IPS DF 19.7 (cell line): ENCODE data around the gene SLC13A3.

ENCODE experiments used
- DNase-seq: peaks from one replicate; pipeline ENCODE4 v3.0.0-alpha.2; 2013; ENCODE audit warnings: low read depth, low spot score

SLC13A3 gene

DNA sequence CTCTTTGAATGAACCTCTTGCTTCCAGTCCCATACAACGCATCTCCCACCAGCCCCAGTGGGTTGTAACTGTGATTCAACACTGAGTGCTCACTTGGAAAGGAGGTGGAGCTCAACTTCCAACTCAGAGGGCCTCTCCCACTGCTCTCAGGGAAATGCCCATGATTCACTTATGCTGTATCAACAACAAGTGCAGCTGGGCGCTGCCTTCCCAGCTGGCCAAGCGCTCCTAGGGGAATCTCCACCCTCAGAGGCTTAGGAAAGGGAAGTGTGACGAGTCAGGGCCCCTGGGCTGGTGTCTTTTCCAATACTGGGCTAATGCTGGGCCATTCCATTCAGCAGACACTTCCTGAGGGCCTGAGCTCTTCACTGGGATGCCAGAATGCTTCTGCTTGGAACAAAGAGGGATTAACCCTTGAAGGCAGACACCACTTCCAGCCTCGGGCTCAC lies 92.7 kb downstream of the SLC13A3 start:
- DNase-seq, result no peak

DNA sequence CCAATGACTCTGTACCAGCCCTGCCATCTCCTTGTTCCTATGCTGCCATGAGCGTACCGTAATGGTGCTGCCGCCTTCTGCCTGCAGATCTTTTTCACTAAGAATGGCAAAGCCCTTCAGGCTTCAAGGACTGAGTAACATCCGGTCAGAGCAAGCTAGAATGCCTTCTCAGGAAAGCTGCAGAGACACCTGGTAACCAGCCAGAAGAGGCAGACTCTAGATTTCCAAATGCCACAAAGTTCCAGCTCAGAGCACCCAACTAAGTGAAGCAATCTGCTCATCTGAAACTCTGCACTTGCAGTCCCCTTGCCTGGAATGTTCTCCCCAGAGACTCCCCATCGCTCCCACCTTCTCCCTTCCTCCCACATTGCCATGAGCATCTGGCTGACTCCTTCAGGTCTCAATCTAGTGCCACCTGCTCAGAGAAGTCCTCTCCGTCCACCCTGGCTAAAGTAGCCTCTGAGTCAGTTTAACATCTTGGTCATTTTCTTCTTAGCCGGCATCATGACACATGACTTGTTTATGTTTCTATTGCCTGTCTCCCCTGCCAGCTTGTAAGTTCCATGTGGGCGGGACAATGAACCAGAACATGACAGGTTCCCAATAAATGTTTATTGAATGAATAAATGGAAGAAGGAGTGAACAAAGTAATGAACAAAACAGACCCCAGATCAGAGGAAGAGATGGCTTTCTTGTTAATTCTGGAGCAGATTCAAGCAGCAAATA lies 93.9 kb downstream of the SLC13A3 start:
- DNase-seq, result no peak

DNA sequence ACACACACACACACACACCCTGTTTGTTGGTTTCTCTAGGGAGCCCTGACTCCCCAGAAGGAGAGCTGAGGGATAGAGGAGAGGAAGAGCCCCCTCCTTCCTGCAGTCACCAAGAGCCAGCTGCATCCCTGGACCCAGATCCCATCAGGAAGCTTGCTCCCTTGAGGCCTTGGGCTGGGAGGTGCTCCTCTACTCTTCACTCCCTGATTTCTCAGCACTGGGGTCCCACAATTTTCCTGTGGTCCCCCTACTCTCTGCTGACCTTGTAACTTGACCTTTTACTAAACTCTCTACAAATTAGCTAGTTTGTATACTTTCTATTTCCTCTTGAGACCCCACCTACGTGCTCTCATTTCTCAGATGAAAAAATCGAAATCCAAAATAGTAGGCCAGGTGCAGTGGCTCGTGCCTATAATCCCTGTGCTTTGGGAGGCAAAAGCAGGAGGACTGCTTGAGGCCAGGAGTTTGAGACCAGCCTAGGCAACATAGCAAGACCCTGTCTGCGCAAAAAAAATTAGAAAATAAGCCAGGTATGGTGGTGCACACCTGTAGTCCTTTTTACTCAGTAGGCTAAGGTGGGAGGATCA lies 95.8 kb downstream of the SLC13A3 start:
- no peak for DNase-seq

DNA sequence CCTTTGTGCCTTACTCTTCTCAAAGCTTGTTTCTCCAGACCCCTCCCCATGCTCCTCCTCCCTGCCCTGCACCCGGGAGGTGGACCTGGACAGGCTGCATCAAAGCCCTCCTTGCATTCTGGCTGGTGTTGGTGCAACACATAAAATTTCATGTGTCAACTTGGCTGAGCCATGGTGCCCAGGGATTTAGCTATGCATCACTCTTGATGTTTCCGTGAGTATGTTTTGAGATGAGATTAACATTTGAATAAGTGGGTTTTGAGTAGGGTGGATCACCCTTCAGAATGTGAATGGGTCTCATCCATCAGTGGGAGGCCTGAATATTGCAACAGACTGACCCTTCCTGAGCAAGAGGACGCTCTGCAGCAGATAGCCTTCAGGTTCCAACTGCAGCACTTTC lies 96.4 kb downstream of the SLC13A3 start:
- no peak for DNase-seq

DNA sequence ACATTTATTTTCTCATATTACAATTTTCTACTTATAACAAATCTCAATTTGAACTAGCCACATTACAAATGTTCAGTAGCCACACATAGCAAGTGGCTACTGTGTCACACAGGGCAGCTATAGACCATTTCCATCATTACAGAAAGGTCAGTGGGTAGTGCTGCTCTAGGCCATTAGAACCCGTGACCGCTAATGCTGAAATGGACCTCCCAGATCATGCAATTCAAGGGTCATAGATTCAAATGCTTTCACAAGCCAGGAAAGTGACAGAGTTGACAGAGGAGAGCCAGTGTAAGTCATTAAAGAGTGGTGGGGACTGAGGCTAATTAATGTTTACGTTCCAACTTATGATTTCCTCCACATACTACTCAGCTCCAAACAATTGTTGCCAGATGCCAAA lies 97.3 kb downstream of the SLC13A3 start:
- no peak for DNase-seq

DNA sequence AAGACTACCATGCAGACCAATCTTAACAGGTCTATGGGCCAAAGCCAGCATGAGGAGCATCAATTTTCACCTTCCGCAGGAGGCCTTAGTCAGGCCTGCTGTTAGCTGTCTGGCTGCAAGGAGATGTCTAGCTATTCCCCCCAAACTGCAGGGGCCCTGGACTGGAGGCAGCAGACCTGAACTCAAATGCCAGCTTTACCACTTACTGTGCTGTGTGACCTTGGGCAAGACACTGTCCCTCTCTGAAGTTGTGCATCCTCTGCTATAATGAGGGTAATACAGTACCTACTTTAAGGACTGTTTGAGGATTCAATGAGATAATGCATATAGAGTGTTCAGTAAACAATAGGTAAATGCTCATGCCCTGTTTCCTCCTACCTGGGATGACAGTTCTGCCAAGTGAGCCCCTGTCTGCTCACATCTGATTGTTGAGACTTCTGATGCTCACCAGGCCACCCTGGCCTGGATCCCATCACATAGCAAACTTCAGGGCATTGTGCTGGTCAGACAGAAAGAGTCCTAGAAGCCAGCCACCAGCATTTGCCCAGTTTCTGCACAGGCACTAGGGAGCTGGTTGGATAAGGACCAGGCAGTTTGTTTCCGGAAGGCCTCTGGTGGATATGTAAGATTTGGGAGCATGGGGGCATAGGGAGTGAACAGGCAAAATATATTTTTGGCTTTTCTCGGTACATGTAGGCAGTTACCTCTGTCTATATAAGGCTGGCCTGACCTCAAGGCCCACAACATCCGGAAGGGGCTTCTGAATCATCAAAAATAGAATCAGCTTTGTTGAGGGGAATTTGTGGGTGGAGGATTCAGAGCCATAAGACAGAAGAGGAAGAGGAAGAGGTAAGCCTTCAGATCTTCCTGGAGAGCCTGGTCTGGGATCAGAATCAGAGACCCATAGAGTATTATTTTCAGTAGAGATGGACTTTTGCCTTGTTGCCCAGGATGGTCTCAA lies 98.5 kb downstream of the SLC13A3 start:
- DNase-seq, result no peak

DNA sequence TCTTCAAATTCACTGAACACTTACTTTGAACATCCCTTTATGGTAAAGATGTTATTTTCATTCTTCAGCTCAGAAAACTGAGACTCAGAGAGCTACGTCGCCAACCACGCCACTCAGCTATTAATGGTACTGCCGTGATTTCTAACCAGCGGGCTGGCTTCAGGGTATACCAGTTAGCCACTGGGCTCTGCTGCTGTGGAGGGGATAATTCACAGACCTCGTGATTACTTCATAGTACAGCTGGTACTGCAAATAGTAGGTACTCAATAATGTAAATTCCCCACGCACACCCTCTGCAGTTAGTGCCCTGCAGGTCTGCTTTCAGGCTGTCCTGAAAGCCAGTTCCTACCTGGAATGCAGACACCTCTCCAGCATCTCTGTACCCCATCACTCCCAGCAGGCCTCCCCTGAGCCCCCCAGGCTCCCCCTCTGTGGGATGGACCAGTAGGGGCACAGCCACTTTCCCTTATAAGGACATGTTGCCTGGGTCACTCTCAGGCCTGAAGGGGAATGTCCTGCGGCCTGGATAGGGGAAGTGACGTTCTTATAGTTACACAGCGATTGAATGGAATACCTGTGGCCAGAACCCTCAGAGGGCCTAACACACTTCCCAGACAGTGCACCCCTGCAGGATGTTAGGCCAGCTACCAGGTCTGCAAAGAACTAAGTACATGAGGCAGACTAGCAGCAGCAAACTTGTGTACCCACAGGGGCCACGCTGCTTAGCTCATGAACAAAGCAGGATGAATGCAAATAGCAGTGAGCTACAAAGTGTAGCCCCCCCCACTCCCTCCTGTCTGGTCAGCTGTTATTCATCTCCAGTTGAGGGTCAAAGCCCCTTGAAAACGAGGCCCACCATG lies 99.5 kb downstream of the SLC13A3 start:
- DNase-seq, result no peak

DNA sequence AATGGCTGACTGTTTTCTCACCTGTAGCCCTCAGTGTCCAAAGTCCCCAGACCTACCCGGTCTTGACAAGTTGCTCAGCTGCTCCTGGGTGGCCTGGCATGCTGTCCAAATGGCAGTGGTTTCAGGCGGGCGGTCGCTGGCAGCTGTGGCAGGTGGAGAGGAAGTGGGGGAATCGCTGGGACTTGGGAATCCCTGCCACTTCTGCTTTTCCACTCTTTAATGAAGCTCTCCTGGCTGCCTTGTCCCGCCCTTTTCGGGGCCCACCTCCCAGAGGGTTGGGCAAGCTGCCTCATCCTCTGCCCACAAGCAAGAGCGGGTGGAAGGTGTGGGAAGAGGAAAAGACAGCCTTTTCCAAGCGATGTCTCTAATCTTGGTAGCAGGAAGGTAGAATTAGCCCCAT lies 100.8 kb downstream of the SLC13A3 start, which contains the start of gene OCSTAMP:
Gene OCSTAMP (minus strand): TSS at position 194 of the 400 bp plus-strand sequence. CDS start 94 bp downstream, at position 100.
- DNase-seq, result no peak

DNA sequence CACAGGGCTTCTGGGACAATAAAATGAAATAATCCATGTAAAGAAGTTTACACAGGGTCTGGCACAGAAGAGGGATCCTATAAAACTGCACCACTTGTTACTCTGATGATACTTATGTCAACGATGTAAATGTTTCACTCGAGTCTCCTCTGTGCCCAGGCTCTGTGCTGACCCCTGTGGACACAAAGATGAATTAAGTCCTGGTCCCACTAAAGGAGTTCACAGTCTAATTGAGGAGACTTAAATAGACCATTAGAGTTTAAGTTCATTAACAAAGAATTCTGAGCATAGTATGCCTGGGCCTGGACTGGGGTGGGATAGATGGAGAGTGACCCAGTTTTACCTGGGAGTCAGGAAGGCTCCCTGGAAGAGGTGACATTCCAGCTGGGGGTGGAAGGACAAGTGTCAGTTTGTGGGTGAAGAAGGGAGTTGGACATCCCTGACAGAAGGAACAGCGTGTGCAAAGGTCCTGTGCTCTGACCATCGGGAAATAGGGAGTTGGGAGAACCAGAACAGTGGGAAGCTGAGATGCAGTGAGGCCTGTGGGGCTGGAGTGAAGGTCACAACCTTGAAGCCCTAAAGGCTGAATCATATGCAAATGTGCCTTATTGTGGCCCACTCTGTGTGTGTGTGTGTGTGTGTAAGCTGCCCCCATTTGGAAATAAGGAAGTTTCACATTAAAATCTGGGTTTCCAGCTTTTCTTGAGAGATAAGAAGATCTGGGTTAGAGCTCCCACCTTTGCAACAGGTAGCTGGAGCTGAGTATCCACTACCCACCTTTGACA lies 101.9 kb downstream of the SLC13A3 start:
- DNase-seq, result no peak

DNA sequence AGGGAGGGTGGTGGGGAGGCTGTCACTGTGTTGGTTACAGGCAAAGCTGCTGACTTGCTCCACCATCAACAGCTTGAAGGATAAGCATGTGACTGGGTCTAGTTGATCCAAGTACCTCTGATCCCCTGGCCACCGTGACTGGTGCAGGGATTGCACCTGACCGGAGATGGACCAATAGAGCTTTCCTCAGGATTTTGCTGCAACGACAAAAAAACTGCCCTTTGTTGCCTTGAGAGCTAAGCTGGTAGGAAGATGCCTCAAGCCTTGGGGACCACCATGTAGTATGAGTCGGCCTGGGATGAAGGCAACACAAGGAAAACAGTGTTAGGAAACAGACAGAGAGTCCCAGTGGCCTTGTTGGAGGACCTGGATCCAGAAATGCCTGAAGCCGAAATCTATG lies 102.6 kb downstream of the SLC13A3 start:
- no peak for DNase-seq

DNA sequence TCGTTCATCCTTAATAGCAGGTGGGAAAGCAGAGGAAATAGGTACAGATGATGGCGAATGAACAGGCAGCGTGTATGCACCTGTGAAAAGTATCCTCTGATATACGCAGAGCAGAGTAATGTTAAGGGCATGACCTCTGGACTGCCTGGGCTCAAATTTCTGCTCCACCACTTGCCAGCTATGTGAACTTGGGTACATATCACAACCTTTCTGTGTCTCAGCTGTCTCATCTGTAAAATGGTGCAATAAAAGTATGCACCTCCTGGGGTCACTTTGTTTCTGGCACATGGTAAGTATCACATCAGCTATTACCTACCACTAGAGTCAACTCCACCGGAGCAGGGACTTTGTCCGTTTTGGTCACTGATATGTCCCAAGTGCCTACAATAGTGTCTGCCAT lies 103.3 kb downstream of the SLC13A3 start:
- no peak for DNase-seq

DNA sequence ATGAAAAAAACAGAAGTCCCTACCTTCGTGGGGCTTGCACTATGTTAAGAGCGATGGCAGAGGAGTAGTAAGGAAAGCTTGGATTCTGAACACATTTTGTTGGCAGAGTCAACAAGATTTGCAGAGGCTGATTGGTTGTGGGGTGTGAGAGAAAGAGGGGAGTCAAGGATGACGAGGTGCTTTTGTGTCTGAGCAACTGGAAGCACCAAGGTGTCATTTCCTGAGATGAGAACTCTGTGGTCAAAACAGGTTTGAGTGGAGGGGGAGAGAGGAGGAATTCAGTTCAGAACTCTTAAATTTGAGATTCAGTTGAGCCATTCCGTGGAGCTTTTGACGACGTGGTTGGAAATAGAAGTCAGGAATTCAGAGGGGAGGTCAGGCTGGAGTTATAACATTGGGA lies 104.3 kb downstream of the SLC13A3 start:
- no peak for DNase-seq

DNA sequence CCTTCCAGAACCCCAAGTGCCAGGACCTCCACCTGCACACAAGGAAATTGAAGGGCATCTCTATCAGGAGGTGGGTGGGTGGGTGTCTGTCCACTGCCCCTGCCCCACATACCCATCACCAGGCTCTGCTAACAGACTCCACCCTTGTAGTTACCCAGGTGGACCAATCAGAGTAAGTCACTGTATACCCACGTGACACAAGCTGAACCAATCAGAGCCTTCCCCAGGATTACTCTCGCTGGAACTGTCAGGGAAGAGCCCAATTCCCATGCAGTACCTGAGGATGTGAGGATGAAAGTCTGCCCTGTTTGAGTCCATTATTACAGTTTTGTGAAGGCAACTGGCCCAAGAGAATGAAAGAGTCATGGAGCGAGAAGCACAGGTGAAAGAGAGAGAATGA lies 105.0 kb downstream of the SLC13A3 start:
- no peak for DNase-seq

DNA sequence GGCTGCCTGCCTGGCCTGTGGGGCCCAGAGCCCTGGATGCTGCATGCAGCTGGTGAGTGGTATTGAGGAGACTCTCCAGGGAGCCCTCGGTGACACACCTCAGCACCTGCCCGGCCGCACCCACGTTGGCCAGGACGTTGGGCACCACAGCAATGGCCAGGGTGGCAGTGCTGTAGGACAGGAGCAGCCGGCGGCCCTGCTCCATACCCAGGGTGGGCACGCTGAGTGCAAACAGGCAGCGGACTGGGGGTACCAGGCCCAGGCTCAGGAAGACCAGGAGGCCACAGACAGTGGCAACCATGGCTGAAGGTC lies 105.5 kb downstream of the SLC13A3 start:
- DNase-seq, result no peak

DNA sequence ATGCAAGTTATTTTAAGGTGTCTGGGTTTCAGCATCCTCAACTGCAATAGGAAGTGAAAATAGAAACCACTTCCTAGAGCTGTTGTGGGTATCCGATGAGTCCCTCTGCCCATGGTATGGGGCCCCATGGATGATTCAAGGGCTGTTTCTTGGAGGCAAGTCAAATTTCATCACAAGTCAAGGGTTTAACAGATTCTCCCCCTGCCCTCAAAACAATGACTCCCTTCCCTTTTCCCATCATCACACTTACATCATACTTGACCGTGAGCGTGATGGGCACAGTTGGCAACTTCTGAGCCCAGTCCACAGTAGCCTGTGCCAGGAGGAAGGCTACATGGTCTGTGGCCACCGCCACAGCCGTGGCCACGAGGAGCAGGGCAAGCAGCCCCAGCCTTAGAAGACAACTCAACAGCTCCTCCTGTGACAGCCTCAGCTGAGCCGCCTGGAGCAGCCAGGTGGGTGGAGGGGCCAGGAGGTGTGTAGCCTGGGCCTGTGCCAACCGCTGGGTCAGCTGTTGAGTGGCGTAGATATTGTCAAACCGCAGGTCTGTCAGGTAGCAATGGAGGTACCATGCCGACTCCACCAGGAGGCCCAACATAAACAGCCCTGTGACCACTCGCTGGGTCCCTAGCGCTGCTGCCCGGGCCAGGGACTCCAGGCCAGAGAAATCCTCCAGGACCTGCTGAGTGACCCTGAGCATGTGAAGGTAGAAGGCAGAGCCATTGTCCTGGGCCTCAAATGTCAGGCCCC lies 106.0 kb downstream of the SLC13A3 start:
- no peak for DNase-seq

DNA sequence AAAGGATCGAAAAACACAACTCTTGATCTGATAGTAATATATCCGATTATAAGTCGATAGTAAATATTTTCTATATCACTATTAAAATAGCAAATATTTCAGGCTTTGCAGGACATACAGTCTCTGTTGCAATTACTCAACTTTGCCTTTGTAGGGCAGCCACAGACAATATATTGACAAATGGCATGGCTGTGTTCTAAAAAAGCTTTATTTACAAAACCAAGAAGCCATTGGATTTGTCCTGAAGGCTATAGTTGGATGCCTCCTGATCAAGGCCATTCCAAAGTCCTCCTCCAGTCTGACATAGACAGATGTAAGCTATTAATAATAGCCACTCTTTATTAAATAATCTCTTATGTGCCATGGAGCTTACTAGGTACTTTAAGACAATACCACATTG lies 106.7 kb downstream of the SLC13A3 start:
- DNase-seq, result no peak

DNA sequence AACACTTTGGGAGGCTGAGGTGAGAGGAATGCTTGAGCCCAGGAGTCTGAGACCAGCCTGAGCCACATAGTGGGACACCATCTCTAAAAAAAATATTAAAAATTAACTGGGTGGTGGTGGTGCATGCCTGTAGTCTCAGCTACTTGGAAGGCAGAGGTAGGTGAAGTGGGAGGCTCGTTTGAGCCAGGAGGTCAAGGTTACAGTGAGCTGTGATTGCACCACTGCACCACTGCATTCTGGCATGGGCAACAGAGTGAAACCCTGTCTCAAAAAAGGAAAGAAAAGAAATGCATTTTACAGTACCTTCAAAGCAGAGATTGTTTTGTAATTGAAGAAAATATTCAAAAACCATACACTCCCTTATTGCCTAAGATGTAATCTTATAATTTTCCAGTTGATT lies 107.3 kb downstream of the SLC13A3 start:
- no peak for DNase-seq

DNA sequence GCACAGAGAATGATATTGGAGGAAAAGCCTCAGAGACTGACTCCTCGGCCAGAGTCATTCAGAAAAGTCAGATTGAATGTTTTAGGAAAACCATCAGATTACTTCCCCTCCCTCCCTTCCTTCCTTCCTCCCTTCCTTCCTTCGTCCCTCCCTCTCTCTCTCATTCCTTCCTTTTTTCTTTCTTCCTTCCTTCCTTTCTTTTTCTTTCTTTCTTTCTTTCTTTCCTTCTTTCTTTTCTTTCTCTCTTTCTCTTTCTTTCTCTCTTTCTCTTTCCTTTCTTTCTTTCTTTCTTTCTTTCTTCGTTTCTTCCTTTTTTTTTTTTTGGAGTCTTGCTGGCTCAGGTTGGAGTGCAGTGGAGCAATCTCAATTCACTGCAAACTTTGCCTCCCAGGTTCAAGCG lies 108.2 kb downstream of the SLC13A3 start:
- DNase-seq, result no peak

DNA sequence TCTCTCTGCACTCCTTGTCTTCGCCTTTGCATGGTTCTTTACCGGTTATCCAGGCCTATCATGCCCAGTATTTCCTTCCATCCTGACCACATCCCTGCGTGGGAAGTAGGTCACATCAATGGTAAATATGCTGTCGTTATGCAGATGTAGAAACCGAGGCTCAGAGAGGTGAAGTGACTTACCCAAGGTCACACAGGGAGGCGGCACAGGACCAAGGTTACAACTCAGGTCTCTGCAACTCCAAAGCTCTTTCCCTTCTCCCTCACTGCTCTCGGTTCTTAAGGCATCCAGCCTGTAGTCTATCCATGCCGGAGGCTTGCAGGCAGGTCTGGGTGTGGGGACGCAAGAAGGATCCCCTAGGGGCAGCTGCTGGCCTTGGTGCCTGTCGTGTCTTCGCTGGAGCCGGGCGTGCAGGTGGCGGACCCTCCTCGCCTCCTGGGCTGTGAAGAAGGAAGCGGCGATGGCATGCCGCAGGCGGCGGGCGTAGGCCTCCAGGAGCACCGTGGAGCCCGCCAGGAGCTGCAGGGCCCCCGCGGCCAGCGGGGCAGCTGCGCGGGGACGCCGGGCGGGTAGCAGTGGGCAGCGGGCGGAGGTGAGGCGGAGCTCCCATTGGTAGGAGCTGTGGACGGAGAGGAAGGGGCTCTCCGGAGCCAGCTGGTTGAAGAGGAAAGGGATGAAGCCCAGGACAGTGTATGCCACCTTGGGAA lies 109.9 kb downstream of the SLC13A3 start:
- no peak for DNase-seq
